Astrocyte (in vitro differentiated cells and primary cell): ENCODE data around the gene SORBS2. TPM values are rescaled to one million over a fixed set of nuclear protein-coding genes. Genes with fewer than 3 reads are reported as not detected.

ENCODE experiments used
- DNase-seq: peaks from one replicate; pipeline ENCODE4 v3.0.0-alpha.2; 2010; ENCODE audit warnings: low read depth
- FAIRE-seq: peaks from 2 replicates; lab custom pipeline; 2011; peaks lifted over from hg19 to GRCh38; lab: Jason Lieb, UNC
- H2AFZ ChIP-seq: 2 replicates; pipeline ENCODE4 v1.6.0; 2012; ENCODE audit warnings: low read depth, low read length, inconsistent platforms
- H3K27ac ChIP-seq: 2 replicates; pipeline ENCODE4 v1.5.1; 2011; ENCODE audit warnings: low read depth, low read length, inconsistent platforms
- H3K27me3 ChIP-seq: 2 replicates; pipeline ENCODE4 v1.6.0; 2011; ENCODE audit warnings: low read length, inconsistent platforms; ENCODE audit not compliant: insufficient read depth
- H3K36me3 ChIP-seq: 2 replicates; pipeline ENCODE4 v1.5.1; 2011; ENCODE audit warnings: low read length, inconsistent platforms; ENCODE audit not compliant: insufficient read depth
- H3K4me1 ChIP-seq: 2 replicates; pipeline ENCODE4 v1.5.1; 2011; ENCODE audit warnings: low read length, inconsistent platforms; ENCODE audit not compliant: insufficient read depth
- H3K4me2 ChIP-seq: 2 replicates; pipeline ENCODE4 v1.6.0; 2012; ENCODE audit warnings: low read length, inconsistent platforms
- H3K4me3 ChIP-seq: 2 replicates; pipeline ENCODE4 v1.5.1; 2011; ENCODE audit warnings: low read depth, mild to moderate bottlenecking, low read length, inconsistent platforms; ENCODE audit not compliant: insufficient read depth
- H3K79me2 ChIP-seq: 2 replicates; pipeline ENCODE4 v1.6.0; 2012; ENCODE audit warnings: mild to moderate bottlenecking, low read length, inconsistent platforms; ENCODE audit not compliant: insufficient read depth
- H3K9ac ChIP-seq: 2 replicates; pipeline ENCODE4 v1.6.0; 2012; ENCODE audit warnings: mild to moderate bottlenecking, low read length, inconsistent platforms
- H3K9me3 ChIP-seq: 2 replicates; pipeline ENCODE4 v1.5.1; 2012; ENCODE audit warnings: low read depth, mild to moderate bottlenecking, low read length, inconsistent platforms; ENCODE audit not compliant: insufficient read depth
- H4K20me1 ChIP-seq: 2 replicates; pipeline ENCODE4 v1.6.0; 2012; ENCODE audit warnings: low read length, inconsistent platforms; ENCODE audit not compliant: insufficient read depth
- H3K27ac Mint-ChIP-seq: one replicate; pipeline ENCODE4 v1.8.0; 2021; ENCODE audit warnings: mild to moderate bottlenecking, mixed read lengths; ENCODE audit not compliant: unreplicated experiment
- H3K27me3 Mint-ChIP-seq: one replicate; pipeline ENCODE4 v1.8.0; 2021; ENCODE audit warnings: low read depth, mixed read lengths; ENCODE audit not compliant: unreplicated experiment
- H3K36me3 Mint-ChIP-seq: one replicate; pipeline ENCODE4 v1.8.0; 2021; ENCODE audit warnings: low read depth, mixed read lengths; ENCODE audit not compliant: unreplicated experiment
- H3K4me1 Mint-ChIP-seq: one replicate; pipeline ENCODE4 v1.8.0; 2021; ENCODE audit warnings: low read depth, mixed read lengths; ENCODE audit not compliant: unreplicated experiment
- H3K4me3 Mint-ChIP-seq: one replicate; pipeline ENCODE4 v1.8.0; 2021; ENCODE audit warnings: mild to moderate bottlenecking, moderate library complexity, mixed read lengths; ENCODE audit not compliant: unreplicated experiment
- H3K9me3 Mint-ChIP-seq: one replicate; pipeline ENCODE4 v1.8.0; 2021; ENCODE audit warnings: mild to moderate bottlenecking, mixed read lengths; ENCODE audit not compliant: unreplicated experiment
- CTCF ChIP-seq: IDR thresholded peaks from 2 replicates; pipeline ENCODE4 v1.5.1; 2011; ENCODE audit warnings: low read depth, mild to moderate bottlenecking, inconsistent platforms, low read length, moderate library complexity; ENCODE audit not compliant: insufficient read depth
- EZH2 ChIP-seq: IDR thresholded peaks from 2 replicates; pipeline ENCODE4 v1.6.1; 2012; ENCODE audit warnings: mild to moderate bottlenecking, low read length, inconsistent platforms; ENCODE audit not compliant: insufficient read depth
- total RNA-seq: library from RNA; stranded (reverse); gene quantifications from 2 replicates; pipeline ENCODE4 v1.2.1, GENCODE V29; 2021

SORBS2 gene
- total RNA-seq, 1 donor from 2014 or later, result 97.4 TPM

GRCh38 chr4:185625503-185625902, 186.5 kb downstream of the SORBS2 start:
- Mint-ChIP-seq H3K4me3 (no peak overlapping the region), H3K36me3 (peaks cover 25% of the 10 kb centered on the region), H3K27ac (no peak overlapping the region), H3K9me3 (no peaks in the 10 kb centered on the region), H3K4me1 (no peaks in the 10 kb centered on the region), H3K27me3 (no peaks in the 10 kb centered on the region)
- no peaks in the 10 kb centered on the region for H3K4me1 ChIP-seq
- no peaks in the 10 kb centered on the region for H3K79me2 ChIP-seq
- FAIRE-seq (no peak), DNase-seq (no peak)
- TF ChIP-seq EZH2, result no peak
- no peak for TF ChIP-seq CTCF
- no peak overlapping the region for H3K4me2 ChIP-seq
- H3K9me3 ChIP-seq, result no peaks in the 10 kb centered on the region
- H3K27ac ChIP-seq, result no peak overlapping the region
- H3K36me3 ChIP-seq, result peaks cover 3% of the 10 kb centered on the region
- no peaks in the 10 kb centered on the region for H3K27me3 ChIP-seq
- H3K9ac ChIP-seq, result no peak overlapping the region
- no peaks in the 10 kb centered on the region for H4K20me1 ChIP-seq
- H2AFZ ChIP-seq, result no peak overlapping the region
- no peak overlapping the region for H3K4me3 ChIP-seq

GRCh38 chr4:185624259-185624589, 187.8 kb downstream of the SORBS2 start:
- Histone ChIP-seq H3K27me3 (no peaks in the 10 kb centered on the region), H2AFZ (no peak overlapping the region), H3K4me2 (no peak overlapping the region), H3K9me3 (no peaks in the 10 kb centered on the region), H3K36me3 (peaks cover 3% of the 10 kb centered on the region), H3K79me2 (no peaks in the 10 kb centered on the region), H4K20me1 (no peaks in the 10 kb centered on the region), H3K4me3 (no peak overlapping the region), H3K9ac (no peak overlapping the region), H3K4me1 (no peaks in the 10 kb centered on the region), H3K27ac (no peak overlapping the region)
- Mint-ChIP-seq H3K27me3 (no peaks in the 10 kb centered on the region), H3K27ac (no peak overlapping the region), H3K36me3 (peaks cover 30% of the 10 kb centered on the region), H3K9me3 (no peaks in the 10 kb centered on the region), H3K4me1 (no peaks in the 10 kb centered on the region), H3K4me3 (no peak overlapping the region)
- DNase-seq (no peak), FAIRE-seq (no peak)
- TF ChIP-seq EZH2 (no peak), CTCF (no peak)

GRCh38 chr4:185623444-185624258, 188.3 kb downstream of the SORBS2 start:
- Histone ChIP-seq H3K4me2 (no peak overlapping the region), H3K4me1 (no peaks in the 10 kb centered on the region), H3K79me2 (no peaks in the 10 kb centered on the region), H3K27ac (no peak overlapping the region), H3K9ac (no peak overlapping the region), H3K9me3 (no peaks in the 10 kb centered on the region), H3K36me3 (peaks cover 3% of the 10 kb centered on the region), H3K27me3 (no peaks in the 10 kb centered on the region), H4K20me1 (no peaks in the 10 kb centered on the region), H2AFZ (no peak overlapping the region), H3K4me3 (no peak overlapping the region)
- H3K27me3 Mint-ChIP-seq, result no peaks in the 10 kb centered on the region
- no peak overlapping the region for H3K27ac Mint-ChIP-seq
- FAIRE-seq (no peak), DNase-seq (no peak)
- no peak for TF ChIP-seq CTCF
- TF ChIP-seq EZH2, result no peak
- H3K36me3 Mint-ChIP-seq, result peaks cover 30% of the 10 kb centered on the region
- H3K4me3 Mint-ChIP-seq, result no peak overlapping the region
- no peaks in the 10 kb centered on the region for H3K9me3 Mint-ChIP-seq
- no peaks in the 10 kb centered on the region for H3K4me1 Mint-ChIP-seq
